ENCODE results near the gene TBC1D16. TPM values are rescaled to one million over a fixed set of nuclear protein-coding genes. Genes with fewer than 3 reads are reported as not detected.
"Not testable (repeated sequence)": the region's sequence is repeated elsewhere in the genome, so short reads cannot be mapped to it uniquely, and the experiment has no call there.

The TBC1D16 gene
- total and polyA plus RNA-seq, 2 donors (not counting 1 experiment from before 2014, with no cell fraction given): 0.82 to 2.7 TPM

DNA sequence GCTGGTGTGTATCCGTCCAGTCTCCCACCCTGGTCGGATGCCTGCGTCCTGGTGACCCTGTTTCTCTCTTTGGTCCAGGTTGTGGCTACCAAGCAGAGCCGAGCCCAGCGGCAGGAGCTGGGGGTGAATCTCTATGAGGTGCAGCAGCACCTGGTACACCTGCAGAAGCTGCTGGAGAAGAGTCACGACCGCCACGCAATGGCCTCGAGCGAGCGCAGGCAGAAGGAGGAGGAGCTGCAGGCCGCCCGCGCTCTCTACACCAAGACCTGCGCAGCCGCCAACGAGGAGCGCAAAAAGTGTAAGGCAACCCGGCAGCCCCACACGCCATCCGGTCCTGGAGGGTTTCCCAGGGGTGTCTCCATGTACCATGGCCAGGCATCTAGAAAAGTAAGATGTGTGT lies 14.3 kb upstream of the TBC1D16 start:
- Histone ChIP-seq H3K9me3 (ENCODE audit: control extremely low read depth in 1 of 3, control insufficient read depth in 2 of 3, insufficient read depth in 1 of 3, low read length in 2 of 3) (no peaks in the 10 kb centered on the region), H2AFZ (ENCODE audit: insufficient read depth, low read depth, low read length, poor library complexity, severe bottlenecking) (no peak overlapping the region), H3K79me2 (ENCODE audit: control insufficient read depth, insufficient read depth, low read length) (no peaks in the 10 kb centered on the region), H3K27ac (ENCODE audit: low read length in 2 of 2) (no peak overlapping the region), H3K4me3 (ENCODE audit: control extremely low read depth in 1 of 5, extremely low read depth in 1 of 5, insufficient read depth in 1 of 5, low read depth in 2 of 5, low read length in 4 of 5) (no peak overlapping the region), H3K4me1 (ENCODE audit: control insufficient read depth in 2 of 2, insufficient read depth in 2 of 2, low read length in 2 of 2) (no peaks in the 10 kb centered on the region), H3K36me3 (replicated peaks in 1 of 2; ENCODE audit: control extremely low read depth in 1 of 2, control insufficient read depth in 1 of 2, extremely low read depth in 1 of 2, insufficient read depth in 2 of 2, low read length in 1 of 2) (no peaks in the 10 kb centered on the region), H4K20me1 (ENCODE audit: control insufficient read depth, insufficient read depth, low read length, poor library complexity, severe bottlenecking) (no peaks in the 10 kb centered on the region), H3K4me2 (replicated peaks; ENCODE audit: low read depth, low read length, poor library complexity, severe bottlenecking) (no peak overlapping the region), H3K27me3 (replicated peaks in 1 of 4; ENCODE audit: control extremely low read depth in 1 of 4, control insufficient read depth in 3 of 4, insufficient read depth in 4 of 4, low read length in 3 of 4) (no peaks in the 10 kb centered on the region), H3K9ac (ENCODE audit: low read length) (no peak overlapping the region)
- Mint-ChIP-seq H3K27me3 (peaks cover 14% of the 10 kb centered on the region), H3K27ac (no peak overlapping the region), H3K4me3 (no peak overlapping the region), H3K4me1 (no peaks in the 10 kb centered on the region), H3K9me3 (ENCODE audit: insufficient read depth) (no peaks in the 10 kb centered on the region)
- ChIA-PET POLR2A (no interaction called here), CTCF (interaction anchor here (0.6 kb wide), 1 partner anchor 60 kb away, joined by 5 read pairs; no protein-coding TSS in a partner anchor)
- ATAC-seq (ENCODE audit: low read depth) (no peak), DNase-seq (no peak)
- 92% methylated on average over 21 of the region's 21 CpGs for WGBS (ENCODE audit: insufficient coverage)
- intact Hi-C loops (cut with micrococcal nuclease): no loop called here
- TF ChIP-seq, protein P1, sequence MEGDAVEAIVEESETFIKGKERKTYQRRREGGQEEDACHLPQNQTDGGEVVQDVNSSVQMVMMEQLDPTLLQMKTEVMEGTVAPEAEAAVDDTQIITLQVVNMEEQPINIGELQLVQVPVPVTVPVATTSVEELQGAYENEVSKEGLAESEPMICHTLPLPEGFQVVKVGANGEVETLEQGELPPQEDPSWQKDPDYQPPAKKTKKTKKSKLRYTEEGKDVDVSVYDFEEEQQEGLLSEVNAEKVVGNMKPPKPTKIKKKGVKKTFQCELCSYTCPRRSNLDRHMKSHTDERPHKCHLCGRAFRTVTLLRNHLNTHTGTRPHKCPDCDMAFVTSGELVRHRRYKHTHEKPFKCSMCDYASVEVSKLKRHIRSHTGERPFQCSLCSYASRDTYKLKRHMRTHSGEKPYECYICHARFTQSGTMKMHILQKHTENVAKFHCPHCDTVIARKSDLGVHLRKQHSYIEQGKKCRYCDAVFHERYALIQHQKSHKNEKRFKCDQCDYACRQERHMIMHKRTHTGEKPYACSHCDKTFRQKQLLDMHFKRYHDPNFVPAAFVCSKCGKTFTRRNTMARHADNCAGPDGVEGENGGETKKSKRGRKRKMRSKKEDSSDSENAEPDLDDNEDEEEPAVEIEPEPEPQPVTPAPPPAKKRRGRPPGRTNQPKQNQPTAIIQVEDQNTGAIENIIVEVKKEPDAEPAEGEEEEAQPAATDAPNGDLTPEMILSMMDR (IDR thresholded peaks at IDR 0.05): no peak
- no peak for TF ChIP-seq EZH2 (IDR thresholded peaks at IDR 0.05; ENCODE audit: borderline replicate concordance, insufficient read depth, low read depth, low read length, poor library complexity, severe bottlenecking)

DNA sequence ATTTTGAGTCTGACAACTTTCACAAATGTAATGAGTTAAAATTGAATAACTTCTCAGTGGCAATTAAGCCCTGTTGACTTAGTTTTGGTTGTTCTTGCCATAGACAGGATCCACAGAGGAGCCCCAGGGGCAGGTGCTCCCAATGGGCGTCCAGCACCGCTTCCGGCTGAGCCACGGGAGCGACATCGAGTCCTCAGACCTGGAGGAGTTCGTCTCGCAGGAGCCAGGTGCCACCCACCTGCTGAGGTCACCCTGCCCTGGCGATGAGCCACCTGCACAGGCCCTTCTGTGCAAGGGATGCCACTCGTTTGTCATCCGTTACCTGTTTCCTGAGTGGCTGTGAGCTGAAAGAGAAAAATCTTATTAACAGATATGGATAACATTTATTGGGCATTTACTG lies 11.5 kb upstream of the TBC1D16 start:
- Histone ChIP-seq H2AFZ (ENCODE audit: insufficient read depth, low read depth, low read length, poor library complexity, severe bottlenecking) (no peak overlapping the region), H3K9ac (ENCODE audit: low read length) (no peak overlapping the region), H3K79me2 (ENCODE audit: control insufficient read depth, insufficient read depth, low read length) (no peaks in the 10 kb centered on the region), H3K9me3 (ENCODE audit: control extremely low read depth in 1 of 3, control insufficient read depth in 2 of 3, insufficient read depth in 1 of 3, low read length in 2 of 3) (no peaks in the 10 kb centered on the region), H3K4me3 (ENCODE audit: control extremely low read depth in 1 of 5, extremely low read depth in 1 of 5, insufficient read depth in 1 of 5, low read depth in 2 of 5, low read length in 4 of 5) (no peak overlapping the region), H4K20me1 (ENCODE audit: control insufficient read depth, insufficient read depth, low read length, poor library complexity, severe bottlenecking) (no peaks in the 10 kb centered on the region), H3K4me1 (ENCODE audit: control insufficient read depth in 2 of 2, insufficient read depth in 2 of 2, low read length in 2 of 2) (no peaks in the 10 kb centered on the region), H3K27me3 (replicated peaks in 1 of 4; ENCODE audit: control extremely low read depth in 1 of 4, control insufficient read depth in 3 of 4, insufficient read depth in 4 of 4, low read length in 3 of 4) (no peaks in the 10 kb centered on the region), H3K4me2 (replicated peaks; ENCODE audit: low read depth, low read length, poor library complexity, severe bottlenecking) (no peak overlapping the region), H3K27ac (ENCODE audit: low read length in 2 of 2) (no peak overlapping the region), H3K36me3 (replicated peaks in 1 of 2; ENCODE audit: control extremely low read depth in 1 of 2, control insufficient read depth in 1 of 2, extremely low read depth in 1 of 2, insufficient read depth in 2 of 2, low read length in 1 of 2) (no peaks in the 10 kb centered on the region)
- intact Hi-C loops (cut with micrococcal nuclease): no loop called here
- no peak for ATAC-seq (ENCODE audit: low read depth)
- Mint-ChIP-seq H3K27ac (no peak overlapping the region), H3K4me1 (no peaks in the 10 kb centered on the region), H3K9me3 (ENCODE audit: insufficient read depth) (peaks cover 2% of the 10 kb centered on the region), H3K4me3 (no peak overlapping the region), H3K27me3 (peaks cover 11% of the 10 kb centered on the region)
- TF ChIP-seq, protein P1 (IDR thresholded peaks at IDR 0.05): no peak
- no peak for TF ChIP-seq EZH2 (IDR thresholded peaks at IDR 0.05; ENCODE audit: borderline replicate concordance, insufficient read depth, low read depth, low read length, poor library complexity, severe bottlenecking)
- no peak for DNase-seq
- ChIA-PET POLR2A (no interaction called here), CTCF (interaction anchor here (0.6 to 1.5 kb wide), 2 partner anchors 39 to 94 kb away, joined by 3 to 4 read pairs; no protein-coding TSS in a partner anchor)
- 88% methylated on average over 10 of the region's 11 CpGs for WGBS (ENCODE audit: insufficient coverage)

DNA sequence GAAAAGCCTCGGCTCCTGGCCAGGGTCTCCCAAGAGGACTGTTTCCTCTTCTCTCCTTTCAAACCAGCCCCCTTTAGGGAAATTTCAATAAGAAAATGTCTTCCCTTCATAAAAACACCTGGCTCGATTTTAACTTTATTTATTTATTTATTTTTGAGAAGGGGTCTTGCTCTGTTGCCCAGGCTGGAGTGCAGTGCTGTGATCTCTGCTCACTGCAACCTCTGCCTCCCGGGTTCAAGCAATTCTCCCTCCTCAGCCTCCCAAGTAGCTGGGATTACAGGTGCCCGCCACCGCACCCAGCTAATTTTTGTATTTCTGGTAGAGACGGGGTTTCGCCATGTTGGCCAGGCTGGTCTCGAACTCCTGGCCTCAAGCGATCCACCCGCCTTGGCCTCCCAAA lies 11.0 kb upstream of the TBC1D16 start:
- CTCF ChIA-PET: interaction anchor here (0.6 to 1.5 kb wide), 2 partner anchors 38 to 93 kb away, joined by 3 to 4 read pairs; no protein-coding TSS in a partner anchor
- H4K20me1 ChIP-seq (ENCODE audit: control insufficient read depth, insufficient read depth, low read length, poor library complexity, severe bottlenecking); H3K36me3 ChIP-seq (replicated peaks in 1 of 2; ENCODE audit: control extremely low read depth in 1 of 2, control insufficient read depth in 1 of 2, extremely low read depth in 1 of 2, insufficient read depth in 2 of 2, low read length in 1 of 2); H3K27me3 ChIP-seq (replicated peaks in 1 of 4; ENCODE audit: control extremely low read depth in 1 of 4, control insufficient read depth in 3 of 4, insufficient read depth in 4 of 4, low read length in 3 of 4); H3K9me3 Mint-ChIP-seq (ENCODE audit: insufficient read depth); intact Hi-C loops (cut with micrococcal nuclease); H3K4me1 ChIP-seq (ENCODE audit: control insufficient read depth in 2 of 2, insufficient read depth in 2 of 2, low read length in 2 of 2); H3K27ac Mint-ChIP-seq; ATAC-seq (ENCODE audit: low read depth); H3K4me1 Mint-ChIP-seq; H3K4me3 ChIP-seq (ENCODE audit: control extremely low read depth in 1 of 5, extremely low read depth in 1 of 5, insufficient read depth in 1 of 5, low read depth in 2 of 5, low read length in 4 of 5); H3K9me3 ChIP-seq (ENCODE audit: control extremely low read depth in 1 of 3, control insufficient read depth in 2 of 3, insufficient read depth in 1 of 3, low read length in 2 of 3); H3K4me3 Mint-ChIP-seq; H3K27ac ChIP-seq (ENCODE audit: low read length in 2 of 2); DNase-seq; H2AFZ ChIP-seq (ENCODE audit: insufficient read depth, low read depth, low read length, poor library complexity, severe bottlenecking); H3K4me2 ChIP-seq (replicated peaks; ENCODE audit: low read depth, low read length, poor library complexity, severe bottlenecking); H3K79me2 ChIP-seq (ENCODE audit: control insufficient read depth, insufficient read depth, low read length); H3K9ac ChIP-seq (ENCODE audit: low read length): not testable (repeated sequence)
- 100% methylated on average over 5 of the region's 10 CpGs for WGBS (ENCODE audit: insufficient coverage)
- peaks cover 11% of the 10 kb centered on the region for H3K27me3 Mint-ChIP-seq
- POLR2A ChIA-PET: interaction anchor here (0.6 kb wide), 1 partner anchor 19 kb away, joined by 3 read pairs; no protein-coding TSS in a partner anchor

All from B cell (primary cell).